ENCODE results near the gene SFRP4. TPM values are rescaled to one million over a fixed set of nuclear protein-coding genes. Genes with fewer than 3 reads are reported as not detected.

SFRP4 gene
- polyA plus RNA-seq, 1 of the 3 experiments (the other 2 are of a cell fraction): not detected

GRCh38 chr7:37928878-37929277 lies 12.3 kb upstream of the SFRP4 start:
- TF ChIP-seq FOXM1 (IDR thresholded peaks at IDR 0.05; ENCODE audit: low read depth) (no peak), EP300 (IDR thresholded peaks at IDR 0.05; ENCODE audit: borderline replicate concordance in 1 of 2, low read depth in 1 of 2, low read length in 1 of 2) (no peak), JUND (IDR thresholded peaks at IDR 0.05) (no peak), RFX5 (IDR thresholded peaks at IDR 0.05; ENCODE audit: low read length) (no peak), SMC3 (IDR thresholded peaks at IDR 0.05; ENCODE audit: low read depth, low read length) (no peak), MEF2A (IDR thresholded peaks at IDR 0.05; ENCODE audit: borderline replicate concordance, low read depth) (no peak), NRF1 (IDR thresholded peaks at IDR 0.05; ENCODE audit: low read depth, low read length) (no peak), TEAD4 (IDR thresholded peaks at IDR 0.05; ENCODE audit: borderline replicate concordance, insufficient read depth) (no peak), PBX3 (IDR thresholded peaks at IDR 0.05) (no peak), USF2 (IDR thresholded peaks at IDR 0.05; ENCODE audit: borderline replicate concordance, low read depth, low read length) (no peak), ZBTB33 (IDR thresholded peaks at IDR 0.05; ENCODE audit: borderline replicate concordance, low read depth) (no peak), MAX (IDR thresholded peaks at IDR 0.05; ENCODE audit: low read depth) (no peak), IRF3 (IDR thresholded peaks at IDR 0.05; ENCODE audit: low read depth, low read length) (no peak), CHD2 (IDR thresholded peaks at IDR 0.05; ENCODE audit: low read length, partially characterized antibody) (no peak), NFIC (IDR thresholded peaks at IDR 0.05; ENCODE audit: borderline replicate concordance) (no peak), YY1 (IDR thresholded peaks at IDR 0.05; ENCODE audit: low read depth) (no peak), REST (IDR thresholded peaks at IDR 0.05; ENCODE audit: low read depth, low read length) (no peak)
- no peak overlapping the region for H3K4me2 ChIP-seq

More at GRCh38 chr7:37928878-37929277, 12.3 kb upstream of the SFRP4 start:
- H3K4me1 ChIP-seq (ENCODE audit: control insufficient read depth in 1 of 2, insufficient read depth in 2 of 2, low read depth in 1 of 2, low read length in 1 of 2): no peaks in the 10 kb centered on the region
- H3F3A ChIP-seq (replicated peaks; ENCODE audit: insufficient read depth): no peaks in the 10 kb centered on the region
- no peaks in the 10 kb centered on the region for H4K20me1 ChIP-seq (ENCODE audit: insufficient read depth)
- no peak overlapping the region for H3K27ac ChIP-seq (ENCODE audit: low read depth in 2 of 2, low read length in 1 of 2)
- H3K9ac ChIP-seq: no peak overlapping the region
- ChIA-PET POLR2A (no interaction called here), CTCF (interaction anchor here (1.1 to 4.5 kb wide), 4 partner anchors 8 to 445 kb away, joined by 3 to 29 read pairs (median 10); partner anchors contain the start of genes EPDR1 and SFRP4)
- no peaks in the 10 kb centered on the region for H3K9me3 ChIP-seq
- H2AFZ ChIP-seq (ENCODE audit: low read depth): no peak overlapping the region
- H3K79me2 ChIP-seq (ENCODE audit: insufficient read depth): no peaks in the 10 kb centered on the region
- DNase-seq: no peak
- 65% methylated on average over 4 of the region's 4 CpGs for WGBS (ENCODE audit: low lambda C conversion rate)
- H3K9me2 ChIP-seq: no peaks in the 10 kb centered on the region
- H3K36me3 ChIP-seq (replicated peaks in 1 of 2; ENCODE audit: control insufficient read depth in 1 of 2, insufficient read depth in 2 of 2, low read length in 1 of 2): no peaks in the 10 kb centered on the region
- H3K27me3 ChIP-seq (ENCODE audit: insufficient read depth): no peaks in the 10 kb centered on the region
- H3K4me3 ChIP-seq (ENCODE audit: low read depth in 2 of 2, low read length in 1 of 2): no peak overlapping the region

Measured in SK-N-SH (cell line).